GM19025 (cell line): Measurements from ENCODE around the gene BSPRY.
A peak's percentile ranks its signal among the peaks of the same experiment; 100 is the strongest.
"Not testable (repeated sequence)": the region's sequence is repeated elsewhere in the genome, so short reads cannot be mapped to it uniquely, and the experiment has no call there.

ENCODE experiments used
- ATAC-seq: cut with Tn5 transposase; IDR thresholded peaks from one replicate; pipeline ENCODE4 v1.9.1; 2021; ENCODE audit warnings: mild to moderate bottlenecking, low read depth, moderate library complexity; ENCODE audit not compliant: unreplicated experiment

BSPRY gene

DNA sequence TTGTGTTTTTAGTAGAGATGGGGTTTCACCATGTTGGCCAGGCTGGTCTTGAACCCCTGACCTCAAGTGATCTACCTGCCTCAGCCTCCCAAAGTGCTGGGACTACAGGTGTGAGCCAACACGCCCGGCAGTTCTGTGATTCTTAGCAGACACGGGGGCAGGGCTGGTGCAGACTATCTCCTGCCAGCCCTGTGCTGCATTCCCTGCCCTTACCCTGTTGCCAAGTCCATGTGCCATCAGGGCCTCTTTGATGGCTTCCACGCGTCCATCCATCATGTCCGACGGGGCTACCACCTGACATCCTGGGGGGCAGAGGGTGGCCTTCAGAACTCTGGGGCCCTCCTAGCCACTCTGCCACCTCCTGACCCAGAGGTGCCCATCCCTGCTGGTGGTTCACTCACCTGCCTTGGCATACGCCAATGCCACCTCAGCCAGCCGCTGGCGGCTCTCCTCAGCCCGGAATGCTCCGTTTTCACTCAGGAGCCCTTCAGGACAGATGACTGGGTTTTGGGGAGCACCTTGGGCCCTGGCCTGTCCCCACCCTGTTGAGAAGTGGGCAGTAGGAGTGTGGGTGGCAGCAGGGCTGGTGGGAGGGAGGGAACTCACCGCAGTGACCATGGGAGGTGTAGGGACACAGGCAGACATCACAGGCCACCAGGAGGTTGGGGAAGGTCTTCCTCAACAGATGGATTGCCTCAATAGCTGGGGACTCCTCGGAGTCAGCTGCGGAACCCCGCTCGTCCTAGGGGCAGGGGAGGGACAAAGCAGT is 41.0 kb downstream of the BSPRY start:
- ATAC-seq = no peak

DNA sequence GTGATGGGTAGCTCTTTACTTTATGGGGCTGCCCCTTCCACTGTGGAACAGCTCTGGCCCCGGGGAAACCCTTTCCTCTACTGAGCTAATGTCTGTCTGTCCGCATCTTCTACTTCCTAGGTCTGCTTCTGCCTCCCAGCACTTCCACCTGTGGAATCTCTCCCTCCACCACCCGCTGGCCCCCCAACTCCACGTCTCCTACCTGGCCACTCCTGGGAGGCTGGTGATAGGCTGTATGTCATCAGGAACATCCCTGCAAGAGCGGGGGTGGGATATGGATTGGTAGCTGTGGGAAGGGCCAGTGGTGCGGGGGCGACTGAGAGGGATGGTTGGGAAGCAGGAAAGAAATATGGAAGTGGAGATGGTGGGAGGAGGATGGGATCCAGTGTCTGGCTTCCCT is 42.6 kb downstream of the BSPRY start:
- ATAC-seq = no peak

DNA sequence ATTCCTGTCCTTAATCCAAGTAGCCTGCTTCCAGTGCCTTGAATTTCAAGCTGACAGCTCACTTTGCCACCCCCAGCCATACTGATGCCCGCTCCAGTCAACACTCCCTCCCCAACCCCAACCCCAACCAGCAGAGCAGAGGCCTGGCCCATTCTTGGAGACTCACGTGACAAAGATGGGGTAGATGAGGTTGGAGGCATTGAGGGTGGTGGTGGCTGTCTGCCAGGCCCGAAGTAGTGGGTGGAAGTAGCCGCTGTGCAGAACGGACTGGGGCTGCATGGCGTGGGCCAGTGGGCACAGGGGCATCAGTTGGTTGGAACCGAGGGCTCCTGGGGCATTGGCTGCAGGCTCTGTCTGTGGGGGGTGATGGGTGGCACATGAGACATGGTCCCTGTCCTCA is 43.9 kb downstream of the BSPRY start:
- ATAC-seq = no peak

DNA sequence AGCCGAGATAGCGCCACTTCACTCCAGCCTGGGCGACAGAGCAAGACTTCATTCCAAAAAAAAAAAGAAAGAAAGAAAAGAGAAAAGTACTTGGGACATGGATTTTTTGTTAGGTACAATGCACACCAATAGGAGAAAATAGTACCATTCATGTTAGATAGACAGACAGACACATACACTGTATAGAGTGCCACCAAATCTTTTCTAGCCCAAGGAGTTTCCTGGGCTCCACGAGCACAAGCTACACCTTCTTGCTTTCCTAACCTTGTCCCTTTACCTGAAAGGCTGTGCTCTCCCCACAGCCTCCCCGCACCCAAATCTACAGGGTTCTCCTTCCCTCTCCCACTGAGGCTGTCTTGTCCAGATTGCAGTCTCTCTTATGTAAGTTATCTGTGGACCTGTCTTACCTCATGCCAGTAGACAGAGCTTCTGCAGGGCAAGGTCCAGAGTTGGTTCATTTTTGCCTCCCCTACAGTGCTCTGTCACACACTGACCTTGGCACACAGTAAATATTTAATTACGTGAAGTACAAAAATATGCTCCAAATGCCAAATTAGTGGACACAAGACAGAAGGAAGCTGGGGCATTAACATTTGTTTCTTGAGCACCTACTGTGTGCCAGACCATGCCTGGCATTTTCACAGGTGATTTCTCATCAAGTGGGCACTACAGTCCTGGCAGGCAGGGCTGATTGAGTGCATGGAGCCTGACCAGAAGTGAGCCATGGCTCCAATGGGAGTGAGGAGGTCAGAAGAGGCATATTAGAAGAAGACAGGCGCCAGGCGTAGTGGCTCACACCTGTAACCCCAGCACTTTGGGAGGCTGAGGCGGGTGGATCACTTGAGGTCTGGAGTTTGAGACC is 45.9 kb downstream of the BSPRY start:
- no peak for ATAC-seq

DNA sequence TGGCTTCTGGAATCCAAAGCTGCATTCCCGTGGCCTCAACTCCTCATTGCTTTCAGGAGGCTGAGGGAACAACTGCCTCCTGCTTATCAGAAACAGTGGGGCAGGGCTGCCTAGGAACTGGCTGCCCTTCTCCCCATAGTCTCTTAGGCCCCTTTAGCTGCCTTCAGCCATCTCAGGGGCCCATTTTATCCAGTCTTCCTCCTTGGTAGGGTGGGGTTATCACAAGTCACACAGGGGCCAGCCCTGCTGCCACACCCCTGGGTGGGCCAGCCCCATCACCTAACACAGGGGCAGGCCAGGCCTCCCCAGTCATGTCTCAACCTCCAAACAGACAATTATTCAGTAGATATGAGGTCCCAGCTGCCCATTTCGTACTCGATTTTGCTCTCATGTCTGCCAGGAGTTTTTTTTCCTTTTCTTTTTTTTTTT is 47.9 kb downstream of the BSPRY start:
- no peak for ATAC-seq

DNA sequence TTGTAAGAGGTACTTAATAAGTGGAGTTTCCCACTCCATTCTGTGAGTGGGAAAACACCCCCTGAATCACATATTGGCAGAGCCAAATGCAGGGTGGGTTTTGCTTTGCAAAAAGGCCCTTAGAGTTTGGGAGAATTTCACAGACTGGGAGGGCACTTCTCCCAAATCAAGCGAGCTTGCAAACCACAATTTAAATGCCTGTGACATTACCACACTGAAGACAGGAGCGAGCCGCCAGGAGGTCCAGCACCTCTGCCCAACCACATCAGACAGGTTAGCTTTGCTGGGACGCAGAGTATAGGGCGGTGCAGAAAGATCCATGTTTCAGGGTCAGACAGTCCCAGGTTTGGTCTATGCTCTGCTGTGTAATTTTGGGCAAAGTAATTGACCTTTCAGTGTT is 49.5 kb downstream of the BSPRY start:
- no peak for ATAC-seq

DNA sequence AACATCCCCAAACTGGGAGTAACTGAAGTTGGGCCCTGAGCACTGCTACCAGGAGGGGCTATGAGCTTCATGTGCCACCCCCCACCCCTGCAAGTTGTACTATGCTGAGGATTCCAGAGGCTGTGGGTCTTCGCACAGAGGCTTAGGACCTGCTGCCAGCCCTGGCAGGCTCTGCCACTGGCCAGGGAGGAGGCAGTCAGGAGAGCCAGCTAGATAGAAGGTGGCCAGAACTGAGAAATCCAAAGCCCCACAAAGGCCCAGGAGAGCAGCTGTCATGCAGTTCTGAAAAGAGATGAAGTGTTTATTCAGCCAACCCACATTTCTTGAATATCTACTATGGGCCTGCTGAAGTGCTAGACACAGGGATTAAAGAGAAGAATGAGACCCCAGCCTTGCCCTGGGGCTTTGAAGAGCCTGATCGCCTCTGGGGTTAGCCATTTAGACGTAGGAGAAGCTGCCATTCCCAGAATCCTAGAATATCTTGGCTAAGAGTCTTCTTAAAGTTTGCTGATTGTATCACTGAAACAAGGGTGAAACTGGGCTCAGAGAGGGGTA is 50.4 kb downstream of the BSPRY start:
- ATAC-seq = no peak

DNA sequence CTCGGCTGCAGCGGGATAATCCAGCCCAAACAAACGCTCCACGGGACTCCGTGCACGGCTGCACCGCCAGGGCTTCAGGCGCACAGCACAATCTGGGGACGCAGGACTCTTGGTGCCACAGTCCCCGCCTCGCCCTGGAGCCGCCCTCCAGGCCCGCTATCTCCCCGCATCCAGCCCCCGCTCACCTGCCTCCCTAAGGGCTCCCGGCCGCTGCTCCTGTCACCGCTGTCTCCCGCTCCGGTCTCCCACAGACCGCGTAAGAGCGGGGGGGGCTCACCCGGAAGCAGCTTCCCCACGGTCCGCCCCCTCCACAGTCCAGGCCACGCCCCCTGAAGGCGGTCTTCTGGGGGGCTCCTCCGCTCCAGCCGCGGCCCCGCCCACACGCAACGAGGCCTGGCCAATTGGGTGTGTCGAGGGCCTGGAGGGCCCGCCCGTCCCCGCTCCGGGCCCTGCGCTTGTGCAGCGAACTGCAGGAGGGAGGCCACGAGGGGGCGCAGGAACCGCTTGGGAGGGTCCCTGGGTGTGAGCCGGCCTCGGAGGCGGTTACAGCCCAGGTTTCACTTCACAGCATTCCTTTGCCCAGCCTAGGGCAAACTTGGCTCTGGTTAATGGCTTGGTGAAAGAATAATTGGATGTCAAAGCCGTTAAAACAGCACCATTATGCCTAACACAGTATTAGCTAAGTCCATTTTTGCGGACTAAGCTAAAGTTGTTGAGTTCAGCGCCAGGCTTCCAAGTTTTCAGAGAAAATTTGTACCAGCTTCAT is 51.9 kb downstream of the BSPRY start, which contains the start of gene ALAD:
Gene ALAD (minus strand): TSS at position 258 of the 766 bp plus-strand sequence. CDS start 7,725 bp downstream, outside the sequence.
- peak; percentile 99 for ATAC-seq

DNA sequence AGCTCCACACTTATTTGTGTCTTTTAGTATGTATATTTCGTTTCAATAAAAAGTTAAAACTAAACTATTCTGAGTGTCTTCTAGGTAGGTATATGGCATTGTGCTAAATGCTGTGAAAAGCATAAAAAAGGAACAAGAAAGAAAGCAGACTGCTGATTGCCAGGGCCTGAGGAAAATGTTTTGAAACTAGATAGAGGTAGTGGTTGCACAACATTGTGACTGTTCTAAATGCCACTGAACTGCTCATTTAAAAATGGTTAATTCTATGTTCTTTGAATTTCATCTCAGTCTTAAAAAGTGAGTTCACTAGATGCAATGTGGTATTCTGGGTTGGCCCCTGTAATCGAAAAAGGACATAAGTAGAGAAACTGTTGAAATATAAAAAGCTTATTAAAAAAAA is 54.3 kb downstream of the BSPRY start:
- no peak for ATAC-seq

DNA sequence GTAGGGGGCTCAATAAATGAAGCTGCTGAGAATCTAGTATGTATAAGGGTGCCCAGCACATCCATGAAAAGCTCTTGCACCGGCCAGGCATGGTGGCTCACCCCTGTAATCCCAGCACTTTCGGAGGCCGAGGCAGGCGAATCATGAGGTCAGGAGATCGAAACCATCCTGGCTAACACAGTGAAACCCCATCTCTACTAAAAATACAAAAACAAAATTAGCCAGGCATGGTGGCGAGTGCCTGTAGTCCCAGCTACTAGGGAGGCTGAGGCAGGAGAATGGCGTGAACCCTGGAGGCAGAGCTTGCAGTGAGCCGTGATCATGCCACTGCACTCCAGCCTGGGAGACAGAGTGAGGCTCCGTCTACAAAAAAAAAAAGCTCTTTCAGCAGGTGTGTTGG is 57.0 kb downstream of the BSPRY start:
- ATAC-seq = not testable (repeated sequence)

DNA sequence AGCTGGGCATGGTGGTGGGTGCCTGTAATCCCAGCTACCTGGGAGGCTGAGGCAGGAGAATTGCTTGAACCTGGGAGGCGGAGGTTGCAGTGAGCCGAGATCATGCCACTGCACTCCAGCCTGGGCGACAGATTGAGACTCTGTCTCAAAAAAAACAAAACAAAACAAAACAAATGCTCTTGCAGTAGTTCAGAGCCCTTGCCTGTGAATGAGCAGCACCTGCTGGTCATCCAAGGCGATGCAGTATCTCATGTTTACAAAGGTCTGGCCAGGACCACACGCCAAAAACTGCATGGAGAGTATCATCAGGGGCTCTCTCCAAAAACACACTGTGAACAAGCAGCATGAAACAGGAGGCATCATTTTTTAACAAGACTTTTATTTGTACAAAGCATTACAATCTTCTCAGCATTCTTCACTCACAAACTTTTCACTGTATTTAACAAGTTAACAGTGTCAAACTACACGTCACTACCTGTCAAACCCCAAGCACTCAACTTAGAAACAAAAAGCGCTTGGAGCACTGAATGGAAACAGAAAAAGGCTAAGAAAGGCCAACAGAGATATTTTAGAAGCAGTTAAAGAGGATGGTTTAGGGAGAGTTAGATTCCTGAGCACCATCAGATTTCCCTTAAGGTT is 57.7 kb downstream of the BSPRY start:
- not testable (repeated sequence) for ATAC-seq

DNA sequence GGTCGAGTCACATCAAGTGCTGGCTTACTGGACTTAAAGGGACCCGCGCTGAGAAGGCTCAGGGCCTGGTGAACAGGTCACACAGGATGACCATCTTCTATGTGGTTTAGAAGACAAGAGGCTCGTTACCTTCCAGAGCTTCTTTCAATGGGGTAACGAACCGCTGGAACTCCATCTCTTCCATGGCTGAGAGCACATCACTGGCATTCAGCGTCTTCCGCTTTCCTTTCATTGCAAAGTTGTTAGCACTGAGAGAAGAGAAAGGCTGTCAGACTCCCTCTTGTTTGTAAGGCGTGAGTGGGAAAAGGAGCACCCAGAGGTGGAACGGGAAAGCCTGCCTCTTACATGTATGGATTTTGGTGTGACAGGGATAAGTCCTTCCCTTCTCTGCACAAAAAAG is 60.1 kb downstream of the BSPRY start:
- ATAC-seq = no peak

DNA sequence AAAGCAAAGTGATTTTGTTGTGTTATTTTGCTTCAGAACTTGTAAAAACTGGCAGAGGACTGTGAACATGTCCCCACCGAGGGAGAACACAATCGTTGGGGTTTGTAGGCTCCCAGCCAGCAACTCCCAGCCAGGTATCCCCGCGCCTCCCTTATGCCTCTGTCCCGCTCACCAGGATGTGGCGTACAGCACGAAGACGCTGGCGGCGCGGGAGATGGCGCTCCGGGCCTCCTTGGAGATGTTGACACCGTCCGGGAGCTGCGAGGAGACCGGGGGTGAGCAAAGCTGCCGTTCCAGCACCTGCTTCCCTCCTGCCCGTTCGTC is 60.5 kb downstream of the BSPRY start:
- ATAC-seq = no peak

DNA sequence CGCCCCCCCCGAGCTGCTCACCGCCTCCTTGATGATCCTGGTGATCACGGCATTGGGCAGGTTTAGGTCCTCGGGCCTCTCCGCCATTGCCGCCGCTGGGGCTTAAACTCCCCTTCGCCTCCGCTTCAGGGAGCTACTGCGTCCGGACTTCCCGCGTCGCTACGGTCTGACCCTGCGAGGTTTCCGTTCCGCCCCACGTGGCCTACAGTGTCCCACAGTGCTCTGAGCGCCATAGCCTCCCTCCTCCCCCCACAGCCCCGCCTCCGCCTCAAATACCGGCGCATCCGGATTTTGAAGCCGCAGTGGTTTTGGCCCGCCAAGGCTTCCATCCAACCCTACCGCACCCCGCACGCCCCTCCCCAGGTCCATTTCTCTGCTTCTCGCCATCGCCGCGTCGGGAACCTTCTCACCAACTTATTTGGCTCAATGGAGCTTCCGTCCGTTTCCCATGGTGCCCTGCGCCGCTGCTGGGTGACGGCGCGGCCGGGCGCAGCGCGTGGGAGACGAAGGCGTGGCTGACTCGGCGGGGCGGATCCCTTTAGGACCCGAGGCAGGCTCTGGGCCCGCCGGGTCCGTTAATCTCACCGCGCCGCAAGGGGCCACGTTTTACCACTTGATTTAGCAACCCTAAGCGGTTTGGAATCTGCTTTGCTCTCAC is 61.0 kb downstream of the BSPRY start, which contains the start of the genes C9orf43 and POLE3:
Gene C9orf43 (plus strand): TSS at position 541 of the 658 bp plus-strand sequence. CDS start 2,747 bp downstream, outside the sequence.
Gene POLE3 (minus strand): TSS at position 469 of the 658 bp plus-strand sequence. CDS start 382 bp downstream, at position 87.
- ATAC-seq = peak; percentile 83

DNA sequence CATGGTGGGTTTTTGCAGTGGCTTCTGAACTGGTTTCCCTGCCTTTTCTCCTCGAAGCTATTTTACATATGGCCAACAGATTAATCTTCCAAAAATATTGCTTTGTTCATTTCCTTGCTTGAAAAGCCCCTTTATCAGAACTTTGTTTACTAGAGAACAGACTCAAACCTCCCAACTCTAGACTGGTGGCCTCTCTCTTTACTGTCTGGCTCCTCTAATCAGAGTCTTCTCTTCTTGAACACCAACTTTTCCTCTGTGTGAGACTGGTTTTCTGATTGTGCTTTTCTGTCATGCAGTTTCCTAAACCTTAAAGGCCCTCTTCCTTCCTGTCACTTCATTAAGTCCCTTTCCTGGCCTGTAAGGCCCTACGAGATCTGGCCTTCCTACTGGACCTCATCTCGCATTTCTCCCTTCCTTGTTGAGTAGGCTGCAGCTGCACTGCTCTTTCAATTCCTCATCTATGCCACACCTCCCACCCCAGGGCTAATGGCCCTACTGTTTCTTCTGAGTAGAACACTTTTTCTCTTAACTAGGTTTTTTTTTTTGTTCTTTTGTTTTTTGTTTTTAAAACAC is 66.9 kb downstream of the BSPRY start:
- peak; percentile 87 for ATAC-seq

DNA sequence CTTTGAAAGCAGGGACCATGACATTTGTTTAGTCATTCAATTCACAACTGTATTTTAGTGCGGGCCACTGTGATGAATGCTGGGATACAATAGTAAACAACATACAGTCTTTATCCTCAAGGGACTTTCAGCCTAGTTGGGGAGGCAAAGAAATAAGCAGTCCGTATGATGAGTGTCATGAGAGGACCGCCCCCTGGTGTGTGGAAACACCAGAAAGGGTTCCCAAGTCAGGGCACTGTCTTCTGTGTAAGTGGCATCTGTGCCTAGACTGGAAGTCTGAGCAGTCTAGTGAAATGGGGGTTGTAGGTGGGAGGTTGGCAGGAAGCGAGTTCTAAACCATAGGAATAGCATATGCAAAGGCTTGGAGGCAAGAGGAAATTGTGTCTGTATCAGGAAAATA is 68.0 kb downstream of the BSPRY start:
- no peak for ATAC-seq
